COLO668 (cell line): ENCODE results near the gene ERN1.

ENCODE experiments used
- DNase-seq: peaks from one replicate; lab custom pipeline; 2025; ENCODE audit not compliant: unreplicated experiment; lab: John Stamatoyannopoulos, UW

The ERN1 gene

DNA sequence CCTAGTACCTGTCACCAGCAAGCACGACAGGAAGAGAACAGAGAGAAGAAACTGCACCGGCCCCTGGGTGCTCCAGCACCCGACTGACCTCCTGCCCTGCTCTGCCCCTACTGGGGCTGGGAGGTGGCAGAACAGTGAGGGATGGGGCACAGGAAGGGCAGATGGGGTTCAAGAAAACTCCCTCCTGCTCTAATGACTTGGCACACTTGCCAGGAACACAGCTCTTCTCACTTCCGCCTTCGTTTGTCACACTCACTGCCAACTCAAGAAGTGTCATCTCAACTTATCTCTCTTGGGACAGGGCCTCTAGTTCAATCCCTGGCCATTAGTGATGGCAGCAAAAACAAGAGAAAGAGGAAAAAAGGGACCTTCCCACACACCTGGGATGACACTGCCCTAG, 66.9 kb downstream of the ERN1 start:
- DNase-seq = no peak

DNA sequence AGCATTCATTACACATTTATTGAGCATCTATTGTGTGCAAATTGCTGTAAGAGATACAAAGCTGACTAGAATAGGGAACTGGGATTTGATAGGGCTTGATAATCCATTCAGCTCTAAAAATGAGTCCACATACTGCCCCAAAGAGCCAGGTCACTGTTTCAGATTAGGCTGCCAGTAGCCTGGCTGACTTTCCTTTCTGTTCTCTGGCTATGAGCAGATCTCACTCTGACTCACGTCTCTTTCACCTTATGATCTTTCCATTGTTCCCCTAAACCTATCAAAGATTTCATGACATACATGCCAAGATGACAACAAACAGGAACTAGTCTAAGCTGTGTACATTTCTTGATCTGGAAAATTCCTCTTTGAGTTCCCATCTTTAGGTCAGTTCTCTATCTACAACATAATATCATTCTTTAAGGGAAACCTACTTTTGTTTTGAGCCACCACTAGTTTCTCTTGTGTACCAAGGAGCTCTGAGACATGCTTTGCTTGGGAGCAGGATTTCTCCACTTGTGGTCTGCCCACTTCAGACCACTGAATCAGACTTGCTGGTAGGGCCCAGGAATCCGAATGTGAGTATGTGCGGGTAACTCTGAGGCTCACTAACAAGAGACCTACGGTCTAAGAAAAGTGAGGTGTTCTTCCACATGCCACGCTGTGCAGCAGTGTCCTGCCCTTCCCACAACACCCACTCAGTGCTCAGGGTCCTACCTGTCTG, 68.6 kb downstream of the ERN1 start:
- no peak for DNase-seq

DNA sequence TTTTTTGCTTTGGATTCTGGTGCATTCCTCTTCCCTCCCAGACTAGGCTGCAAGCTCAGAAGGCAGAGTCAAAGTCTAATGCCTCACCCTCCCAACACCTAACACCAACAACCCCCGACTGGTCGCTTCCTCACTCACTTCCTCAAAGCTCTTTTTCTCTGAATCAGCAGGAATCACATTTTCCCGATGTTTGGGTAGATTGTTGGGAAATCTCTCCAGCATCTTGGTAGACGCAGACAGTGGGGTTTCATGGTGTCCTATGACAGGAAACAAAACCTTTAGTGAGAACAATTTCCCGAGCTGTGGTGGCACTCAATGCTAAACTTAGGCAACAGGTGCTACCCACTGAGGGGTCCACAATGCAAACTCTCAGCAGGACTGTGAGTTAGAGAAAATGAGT, 69.6 kb downstream of the ERN1 start:
- no peak for DNase-seq

DNA sequence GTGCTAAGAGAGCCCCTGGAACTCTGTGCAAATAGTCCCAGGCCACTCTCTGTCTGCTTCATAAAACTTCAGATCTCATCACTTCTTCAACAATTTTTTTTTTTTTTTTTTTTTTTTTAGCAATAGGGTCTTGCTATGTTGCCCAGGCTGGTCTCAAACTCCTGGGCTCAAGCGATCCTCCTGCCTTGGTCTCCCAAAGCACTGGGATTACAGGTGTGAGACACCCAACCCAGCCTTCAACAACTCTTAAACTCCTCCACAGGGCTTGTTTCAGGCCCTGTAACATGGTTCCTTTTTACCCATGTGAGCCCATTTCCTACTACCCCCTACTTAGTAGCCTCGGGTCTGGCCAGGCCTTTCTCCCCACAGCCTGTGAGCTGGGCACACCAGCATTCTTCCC, 70.2 kb downstream of the ERN1 start:
- no peak for DNase-seq

DNA sequence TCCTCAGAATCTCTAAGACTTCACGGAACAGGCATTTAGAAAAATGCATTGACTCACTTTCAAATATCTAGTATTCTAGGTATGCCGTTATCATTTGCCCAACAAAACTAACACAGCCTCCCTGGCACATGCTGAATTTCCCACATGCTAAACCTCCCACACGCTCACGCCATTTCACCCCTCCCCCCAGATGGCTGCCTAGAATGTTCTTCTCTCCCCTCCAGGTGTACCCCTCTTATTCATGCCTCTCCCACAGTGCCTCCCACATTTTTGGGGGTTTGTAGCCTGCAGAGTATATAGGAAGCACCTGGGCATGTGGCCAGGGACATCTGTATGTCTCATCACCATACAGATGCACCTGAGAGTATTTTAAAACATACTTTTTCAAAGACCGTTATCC, 71.3 kb downstream of the ERN1 start:
- no peak for DNase-seq

DNA sequence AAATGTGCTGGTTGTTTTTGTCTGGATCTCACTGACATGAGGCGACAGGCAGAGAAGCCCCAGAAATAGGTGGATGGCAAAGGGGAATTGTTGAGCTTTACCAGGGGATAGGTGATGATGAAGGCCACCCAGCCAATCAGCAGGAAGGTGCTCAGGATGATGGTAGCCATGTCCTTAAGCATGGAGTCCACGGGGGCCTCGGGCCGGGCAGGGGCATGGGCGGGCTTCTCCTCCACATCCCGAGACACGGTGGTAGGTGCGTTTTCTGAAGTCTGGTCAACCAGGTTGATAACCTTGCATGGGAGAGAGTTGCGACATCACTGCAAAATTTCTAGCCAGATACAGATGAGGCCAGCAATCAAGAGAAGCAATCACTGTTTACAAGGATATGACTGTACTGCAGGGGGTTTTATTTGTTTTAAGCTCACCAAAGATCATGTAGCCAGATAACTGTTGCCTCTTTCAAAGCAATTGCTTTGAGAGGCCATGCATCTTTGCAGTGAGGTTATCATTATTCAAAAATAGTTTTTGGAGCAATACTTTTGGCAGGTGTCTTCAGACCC, 72.2 kb downstream of the ERN1 start:
- no peak for DNase-seq

DNA sequence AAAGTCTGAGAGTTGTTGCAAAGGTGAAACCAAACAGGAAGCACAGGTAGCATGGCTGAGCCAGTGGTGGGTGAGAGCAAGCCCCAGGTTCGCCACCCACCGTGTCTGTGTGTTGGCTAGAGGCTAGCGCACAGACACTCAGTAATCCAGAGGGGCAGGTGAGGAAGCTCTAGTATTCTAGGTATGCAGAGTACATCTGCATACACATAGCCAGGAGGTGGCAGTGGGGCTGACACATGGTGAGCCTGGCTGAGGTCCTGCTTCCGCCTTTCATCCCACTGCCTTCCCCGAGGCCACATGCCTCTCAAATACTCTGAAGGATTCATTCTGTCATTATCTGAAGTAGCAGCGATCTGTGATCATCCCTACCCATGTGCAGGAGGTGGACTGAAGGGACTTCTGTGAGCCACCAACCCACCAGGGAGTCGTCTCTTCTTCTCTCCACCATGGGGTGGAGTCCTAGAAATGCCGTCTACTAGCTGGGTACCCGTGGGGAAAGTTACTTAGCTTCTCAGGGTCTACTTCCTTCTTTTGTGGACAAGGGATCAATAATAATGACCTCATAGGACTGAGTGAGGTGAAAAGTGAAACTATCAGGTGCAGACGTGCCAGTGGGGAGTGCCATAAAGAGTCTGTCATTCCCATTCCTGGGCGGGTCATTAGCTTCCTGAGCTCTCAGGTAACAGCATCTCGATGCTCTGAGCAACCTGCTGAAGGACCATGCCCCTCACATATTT, 73.5 kb downstream of the ERN1 start:
- no peak for DNase-seq

DNA sequence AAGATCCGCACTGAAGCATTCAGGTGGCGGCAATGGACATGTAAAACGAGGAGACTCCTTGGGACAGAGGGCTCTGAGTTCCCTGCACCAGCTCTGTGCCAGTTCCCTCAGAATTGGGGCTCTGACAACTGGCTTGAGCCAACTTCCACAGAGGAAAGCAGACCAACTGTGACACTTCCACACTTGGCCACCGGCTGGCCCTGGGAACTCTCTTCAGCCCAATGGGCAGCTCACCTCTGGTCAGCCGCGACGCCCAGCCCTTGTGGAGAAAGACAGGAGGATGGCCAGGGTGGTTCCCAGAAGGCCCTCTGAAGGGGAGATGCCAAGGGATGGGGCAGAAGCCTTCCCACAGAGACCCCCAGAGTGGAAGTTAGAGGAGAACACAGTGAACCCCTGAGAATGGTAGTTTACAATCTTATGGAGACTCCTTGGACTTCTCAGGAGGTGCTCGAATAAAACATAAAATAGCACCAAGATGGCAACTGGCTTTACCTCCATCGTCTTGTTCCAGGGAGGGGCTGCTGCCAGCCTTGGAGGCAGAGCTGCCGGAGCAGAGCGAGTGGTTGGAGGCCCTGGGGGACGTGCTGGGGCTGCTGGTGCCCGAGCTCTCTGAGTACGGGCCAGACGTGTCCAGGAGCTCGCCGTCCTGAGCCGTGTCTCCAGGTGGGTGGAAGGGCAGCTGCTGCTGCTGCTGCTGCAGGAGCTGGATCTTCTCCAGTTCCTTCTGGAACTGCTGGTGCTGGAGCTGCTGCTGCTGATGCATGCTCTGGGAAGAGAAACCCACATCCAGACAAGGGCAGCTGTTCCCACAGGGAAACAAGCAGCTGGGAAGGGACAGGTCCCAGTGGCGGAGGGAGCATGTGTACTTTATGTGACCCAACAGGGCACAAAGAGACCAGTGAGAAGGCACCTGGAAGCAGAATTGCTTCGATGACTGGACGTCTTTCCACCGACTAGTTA, 74.5 kb downstream of the ERN1 start:
- DNase-seq = no peak

DNA sequence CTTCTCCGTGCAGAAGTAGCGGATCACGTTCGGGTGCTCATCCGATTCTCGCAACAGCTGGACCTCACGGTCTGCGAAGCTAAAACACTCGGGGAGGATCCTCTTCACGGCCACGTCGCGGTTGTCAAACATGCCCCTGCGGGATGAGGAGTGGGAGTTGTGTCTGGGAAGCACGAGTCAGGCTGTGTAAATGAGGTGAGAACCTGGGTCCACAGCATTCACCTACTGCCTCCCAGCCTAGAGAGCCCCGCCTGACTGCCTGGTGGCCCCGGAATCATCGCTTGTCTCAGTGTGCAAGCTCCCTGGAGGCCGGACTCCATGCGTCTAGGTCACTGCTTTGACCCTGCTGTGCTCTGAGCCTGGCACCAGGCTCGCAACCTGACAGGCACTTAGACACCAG, 75.6 kb downstream of the ERN1 start:
- DNase-seq = no peak

DNA sequence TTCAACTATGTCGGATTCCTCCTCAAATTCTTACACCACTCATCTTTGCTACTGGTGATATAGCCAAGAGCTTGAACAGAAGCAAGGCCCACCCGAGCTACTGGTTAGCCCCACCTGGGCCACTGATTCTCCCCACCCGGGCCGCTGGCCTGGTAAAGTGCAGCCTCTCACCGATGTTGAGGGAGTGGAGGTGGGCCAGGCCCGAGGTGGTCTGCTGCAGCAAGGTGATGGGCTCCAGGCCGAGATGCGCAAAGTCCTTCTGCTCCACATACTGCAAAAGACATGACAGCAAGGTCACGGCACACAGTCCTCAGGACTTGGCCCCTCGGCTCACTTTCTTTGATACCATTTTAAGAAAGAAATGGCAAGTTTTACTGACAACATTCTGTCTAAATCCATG, 76.8 kb downstream of the ERN1 start:
- no peak for DNase-seq

DNA sequence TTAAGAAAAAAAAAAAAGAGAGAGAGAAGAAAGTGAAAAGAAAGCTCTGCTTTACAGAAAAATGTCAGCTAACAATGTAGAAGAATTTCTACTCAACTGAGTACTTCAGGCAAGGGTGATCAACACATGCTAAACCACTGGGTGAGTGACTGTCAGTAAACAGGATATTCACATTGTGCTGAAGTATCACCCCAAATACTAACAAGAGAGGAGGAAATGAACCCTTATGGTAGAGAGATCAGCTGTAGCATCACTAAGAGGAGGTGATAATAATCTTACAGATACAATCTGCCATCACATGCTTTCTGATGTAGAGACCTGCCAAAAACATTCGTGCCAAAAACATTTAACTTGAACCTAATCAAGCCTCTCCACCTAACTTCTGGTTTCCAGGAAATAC, 78.8 kb downstream of the ERN1 start:
- DNase-seq = no peak

DNA sequence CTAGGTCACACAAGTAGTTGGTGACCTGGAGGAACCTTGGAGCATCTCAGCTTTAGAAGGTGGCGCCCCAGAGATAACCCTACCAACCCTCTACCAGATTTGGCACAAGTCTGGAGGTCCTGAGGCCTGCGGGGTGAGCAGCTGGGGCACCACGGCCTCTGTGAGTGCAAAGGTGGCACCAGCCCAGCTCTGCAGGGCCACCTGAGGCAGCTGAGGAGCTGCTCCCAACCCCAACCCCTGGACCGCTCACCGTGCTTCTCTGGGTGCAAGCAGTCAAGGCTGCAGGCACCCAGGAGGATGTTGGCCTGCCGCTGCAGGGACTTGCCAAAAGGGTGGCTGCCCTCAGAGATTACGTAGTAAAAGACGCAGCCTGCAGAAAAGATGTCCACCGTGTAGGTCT, 81.1 kb downstream of the ERN1 start:
- DNase-seq = no peak

DNA sequence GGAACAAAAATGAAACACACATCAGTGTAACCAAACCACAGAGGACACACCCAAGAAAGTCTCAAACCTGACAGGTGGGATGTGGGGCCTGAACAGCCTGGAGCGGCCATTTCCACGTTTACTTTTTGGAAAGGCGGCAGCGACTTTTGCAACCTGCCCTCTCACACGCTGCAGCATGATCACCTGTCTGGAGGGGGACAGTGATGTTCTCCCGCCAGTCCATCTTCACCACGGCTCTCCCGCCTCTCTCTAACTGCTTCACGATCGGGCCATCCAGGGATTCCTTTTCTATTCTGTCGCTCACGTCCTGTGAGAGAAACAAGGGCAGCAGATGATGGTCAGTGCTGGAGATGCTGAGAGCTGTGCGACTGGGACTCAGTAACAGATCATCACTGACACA, 84.8 kb downstream of the ERN1 start:
- DNase-seq = no peak

DNA sequence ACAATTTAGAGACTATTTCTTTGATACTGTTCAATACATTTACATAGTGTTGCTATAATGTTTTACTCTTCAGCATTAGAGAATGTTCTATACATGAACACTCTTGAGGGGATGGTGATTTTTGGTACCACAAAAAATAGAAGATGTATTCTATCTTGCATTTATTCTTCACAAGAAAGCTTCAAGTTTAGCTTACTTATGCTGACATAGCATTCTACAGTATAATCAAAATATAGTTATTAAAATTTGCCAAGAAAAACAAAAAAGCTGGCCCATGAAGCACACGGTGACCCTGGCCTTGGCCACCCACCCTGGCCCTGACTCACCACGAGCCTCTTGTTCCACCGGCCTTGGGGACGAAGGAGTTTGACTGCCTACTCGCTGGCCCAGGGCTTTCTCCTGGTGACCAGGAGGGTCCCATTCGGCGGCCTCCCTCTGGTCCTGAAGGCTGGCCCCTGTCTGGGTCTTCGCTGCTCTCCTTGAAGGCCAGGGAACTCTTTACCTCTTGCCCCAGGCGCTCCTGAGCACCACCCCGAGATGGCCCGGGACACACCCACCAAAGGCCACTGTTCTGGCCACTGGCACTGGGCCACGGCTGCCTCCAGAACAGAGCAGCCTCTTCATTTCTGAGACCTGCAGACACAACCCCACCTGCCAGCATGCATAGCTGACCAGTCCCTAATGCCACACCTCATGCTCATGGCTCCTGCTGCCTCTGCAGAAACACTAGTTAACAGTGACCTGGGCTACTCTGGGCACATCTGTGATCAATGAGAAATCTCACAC, 87.1 kb downstream of the ERN1 start:
- DNase-seq = no peak

DNA sequence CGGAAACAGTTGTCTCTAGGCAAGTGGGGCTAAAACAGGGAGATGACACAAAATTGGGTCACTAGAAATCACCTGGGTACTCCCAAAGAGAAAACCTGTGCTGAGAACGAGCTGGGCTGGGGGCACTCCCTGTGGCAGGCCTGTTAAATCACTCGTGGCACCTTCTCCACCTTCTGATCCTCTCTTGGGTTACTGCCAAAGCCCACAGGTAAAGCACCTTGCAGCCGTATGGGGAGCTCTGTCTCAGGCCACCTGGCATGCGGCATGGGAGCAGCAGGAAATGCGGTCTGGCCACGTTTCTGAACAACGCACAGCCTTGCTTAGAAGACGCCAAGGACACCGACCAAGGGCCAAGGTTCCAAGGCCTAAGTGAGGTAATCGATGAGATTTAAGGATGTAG, 88.0 kb downstream of the ERN1 start:
- no peak for DNase-seq

DNA sequence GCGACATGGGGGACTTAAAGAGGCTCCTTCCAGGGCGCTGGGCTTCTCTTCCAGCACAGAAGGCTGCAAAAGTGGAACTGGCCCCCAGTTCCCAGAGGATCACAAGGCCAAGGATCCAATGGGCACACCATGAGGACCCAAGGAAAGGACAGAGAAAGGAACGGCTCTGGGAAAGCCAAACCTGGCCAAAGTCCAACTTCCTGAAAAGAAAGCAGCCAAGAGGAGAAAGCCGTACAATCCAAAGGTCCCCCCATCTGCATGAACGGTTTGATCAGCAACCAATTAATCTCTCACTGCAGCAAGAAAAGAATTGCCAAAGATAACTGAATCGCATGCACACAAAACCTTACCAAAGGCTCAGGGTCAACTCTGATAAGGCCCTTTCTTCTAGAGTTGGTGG, 89.7 kb downstream of the ERN1 start:
- DNase-seq = no peak

DNA sequence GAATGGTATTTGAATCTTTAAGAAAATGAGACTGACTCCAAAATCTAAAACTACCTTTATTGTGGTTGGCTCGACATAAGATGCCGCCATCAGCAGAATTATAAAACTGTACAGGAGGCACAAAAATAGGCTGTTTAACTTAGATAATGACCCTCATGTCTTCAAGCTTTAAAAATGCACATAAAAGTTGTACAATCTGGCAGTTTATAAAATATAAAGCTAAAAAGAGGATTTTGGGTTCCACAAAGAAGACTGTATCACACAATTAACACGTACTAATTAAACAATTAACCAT, 90.9 kb downstream of the ERN1 start:
- no peak for DNase-seq

DNA sequence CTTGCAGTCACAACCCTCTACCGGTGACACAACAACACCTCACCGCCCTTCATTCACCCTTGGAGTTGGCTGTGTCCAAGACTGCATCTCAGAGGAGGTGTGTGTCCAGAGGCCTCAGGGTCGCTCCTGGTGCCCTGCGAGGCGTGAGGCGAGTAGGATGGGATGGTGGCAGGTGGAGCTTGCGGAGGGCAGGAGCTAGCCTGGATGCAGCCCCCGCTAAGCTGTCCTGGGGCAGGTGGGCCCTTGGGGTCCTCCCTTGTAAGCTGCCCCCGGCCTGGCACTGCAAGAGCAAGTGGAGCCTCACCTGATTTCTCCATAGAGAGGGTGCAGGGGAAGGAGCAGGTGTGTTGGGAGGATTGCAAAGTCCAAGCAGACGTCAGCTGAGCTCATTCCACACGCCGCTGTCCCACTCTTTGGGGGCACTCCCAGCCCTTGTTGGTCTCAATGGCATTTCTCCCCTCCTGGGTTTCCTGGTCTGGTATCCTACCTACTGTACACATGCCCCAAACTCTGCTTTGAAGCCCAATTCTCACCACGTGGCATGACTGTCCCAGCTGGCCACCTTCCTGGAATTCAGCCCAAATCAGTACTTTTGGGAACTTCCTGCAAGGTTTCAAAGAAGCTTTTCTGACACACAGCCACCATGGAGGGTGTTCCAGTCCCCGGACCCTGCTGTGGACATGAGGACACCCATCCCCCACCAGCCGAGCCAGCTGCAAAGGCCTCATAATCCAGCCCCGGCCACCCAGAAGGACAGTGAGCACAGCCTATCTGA, 91.4 kb downstream of the ERN1 start:
- no peak for DNase-seq

DNA sequence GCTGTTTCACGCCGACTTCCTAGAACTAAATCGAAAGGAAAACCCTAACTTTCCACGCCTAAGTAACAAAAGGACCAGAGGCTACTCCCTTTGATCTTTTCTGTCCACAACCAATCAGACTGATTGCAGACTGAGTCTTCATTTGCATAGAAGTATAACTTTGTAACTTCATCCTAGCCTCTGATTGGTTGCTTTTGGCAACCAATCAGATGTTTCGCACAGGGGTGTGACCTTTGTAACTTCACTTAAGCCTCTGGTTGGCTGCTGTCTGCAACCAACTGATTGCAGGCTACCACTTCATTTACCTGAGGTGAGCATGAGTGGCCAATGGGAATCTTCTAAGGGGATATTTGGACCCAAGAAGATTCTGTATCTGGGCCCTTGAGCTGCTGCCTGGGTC, 92.1 kb downstream of the ERN1 start:
- no peak for DNase-seq

DNA sequence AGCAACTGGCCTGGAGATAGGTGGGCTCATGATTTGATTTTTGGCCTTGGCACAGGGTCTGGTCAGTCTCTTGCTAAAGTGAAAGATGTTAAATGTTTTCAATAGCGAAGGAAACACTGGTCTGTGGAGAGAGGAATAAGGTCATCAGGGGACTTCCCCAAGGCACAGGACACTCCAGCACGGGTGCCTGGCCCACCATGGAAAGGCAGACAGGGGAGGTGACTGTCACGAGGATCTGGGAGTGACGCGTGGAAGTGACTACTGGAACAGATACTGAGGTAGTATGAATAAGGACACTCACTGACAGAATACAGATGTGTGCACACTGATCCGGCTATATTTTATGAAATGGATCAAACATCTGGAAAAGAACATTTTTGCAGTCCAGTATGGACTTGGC, 92.8 kb downstream of the ERN1 start:
- DNase-seq = no peak
